DND-41 (cell line): ENCODE measurements around the gene NFATC2.

Experiments used
- ATAC-seq: fragments of 200-7000 bp; cut with Tn5 transposase; 3 replicates; pipeline ENCODE4 v1.9.1; 2021; ENCODE audit warnings: low read depth; ENCODE audit not compliant: insufficient read depth
- DNase-seq: peaks from one replicate; pipeline ENCODE4 v3.0.0-alpha.2; 2020
- H2AFZ ChIP-seq: 2 replicates; pipeline ENCODE4 v1.6.0; 2012; ENCODE audit warnings: low read depth, low read length
- H3K27ac ChIP-seq: 2 replicates; pipeline ENCODE4 v1.5.1; 2012; ENCODE audit warnings: low read length, inconsistent platforms
- H3K27me3 ChIP-seq: fragments of 200-600 bp; sonication (generic); 2 replicates; pipeline ENCODE4 v1.6.0; 2012; ENCODE audit warnings: low read length, mild to moderate bottlenecking, inconsistent platforms; ENCODE audit not compliant: insufficient read depth, poor library complexity
- H3K36me3 ChIP-seq: 2 replicates; pipeline ENCODE4 v1.5.1; 2012; ENCODE audit warnings: low read length, inconsistent platforms; ENCODE audit not compliant: insufficient read depth
- H3K4me1 ChIP-seq: 2 replicates; pipeline ENCODE4 v1.5.1; 2012; ENCODE audit warnings: mild to moderate bottlenecking, low read length; ENCODE audit not compliant: insufficient read depth
- H3K4me2 ChIP-seq: 2 replicates; pipeline ENCODE4 v1.6.0; 2012; ENCODE audit warnings: mild to moderate bottlenecking, moderate library complexity, low read length, inconsistent platforms; ENCODE audit not compliant: insufficient read depth
- H3K4me3 ChIP-seq, 2 experiments: fragments of 200-600 bp in 1 of 2; shearing (Covaris generic) in 1 of 2; 2 replicates each; pipeline ENCODE4 v1.5.1; 2012 to 2016; ENCODE audit warnings: inconsistent platforms in 2 of 2, low read length in 2 of 2, mild to moderate bottlenecking in 2 of 2, low read depth in 1 of 2, moderate library complexity in 1 of 2
- H3K79me2 ChIP-seq: 2 replicates; pipeline ENCODE4 v1.6.0; 2012; ENCODE audit warnings: low read length, inconsistent platforms; ENCODE audit not compliant: insufficient read depth
- H3K9ac ChIP-seq: 2 replicates; pipeline ENCODE4 v1.6.0; 2012; ENCODE audit warnings: low read depth, mild to moderate bottlenecking, inconsistent platforms, low read length, moderate library complexity
- H3K9me3 ChIP-seq: 2 replicates; pipeline ENCODE4 v1.5.1; 2012; ENCODE audit warnings: low read length, moderate library complexity, mild to moderate bottlenecking, inconsistent platforms; ENCODE audit not compliant: insufficient read depth, severe bottlenecking
- H4K20me1 ChIP-seq: 2 replicates; pipeline ENCODE4 v1.6.0; 2012; ENCODE audit warnings: low read length; ENCODE audit not compliant: insufficient read depth
- CTCF ChIP-seq: IDR thresholded peaks from 2 replicates; pipeline ENCODE4 v1.5.1; 2012; ENCODE audit warnings: borderline replicate concordance, low read length, moderate library complexity, mild to moderate bottlenecking; ENCODE audit not compliant: poor library complexity, severe bottlenecking; ENCODE audit errors: extremely low read depth
- EZH2 ChIP-seq: IDR thresholded peaks from 3 replicates; pipeline ENCODE4 v1.6.1; 2012; ENCODE audit warnings: borderline replicate concordance, low read depth, mild to moderate bottlenecking, moderate library complexity, low read length, inconsistent platforms; ENCODE audit not compliant: severe bottlenecking

Gene NFATC2

GRCh38 chr20:51429144-51429482 lies 113.4 kb downstream of the NFATC2 start:
- H3K4me1 ChIP-seq = no peaks in the 10 kb centered on the region
- no peak for TF ChIP-seq EZH2
- no peak for TF ChIP-seq CTCF
- no peak for ATAC-seq
- no peaks in the 10 kb centered on the region for H3K36me3 ChIP-seq
- no peak for DNase-seq
- H2AFZ ChIP-seq = no peak overlapping the region
- H3K79me2 ChIP-seq = no peaks in the 10 kb centered on the region
- no peaks in the 10 kb centered on the region for H3K9me3 ChIP-seq
- no peak overlapping the region for H3K4me2 ChIP-seq
- H3K4me3 ChIP-seq = no peak overlapping the region
- H3K27ac ChIP-seq = no peak overlapping the region
- peaks cover 7% of the 10 kb centered on the region for H3K27me3 ChIP-seq
- H4K20me1 ChIP-seq = no peaks in the 10 kb centered on the region
- no peak overlapping the region for H3K9ac ChIP-seq

GRCh38 chr20:51428401-51429143 lies 113.9 kb downstream of the NFATC2 start:
- Histone ChIP-seq H4K20me1 (no peaks in the 10 kb centered on the region), H3K4me1 (no peaks in the 10 kb centered on the region), H3K4me2 (no peak overlapping the region), H3K36me3 (no peaks in the 10 kb centered on the region), H3K79me2 (no peaks in the 10 kb centered on the region), H3K27ac (no peak overlapping the region), H3K9ac (no peak overlapping the region), H3K27me3 (peaks cover 11% of the 10 kb centered on the region), H3K9me3 (no peaks in the 10 kb centered on the region), H2AFZ (no peak overlapping the region), H3K4me3 (no peak overlapping the region)
- no peak for DNase-seq
- ATAC-seq = no peak
- TF ChIP-seq EZH2 (no peak), CTCF (no peak)

- Histone ChIP-seq H4K20me1 (no peaks in the 10 kb centered on the region), H2AFZ (no peak overlapping the region), H3K9ac (no peak overlapping the region), H3K4me3 (no peak overlapping the region), H3K4me1 (no peaks in the 10 kb centered on the region), H3K27ac (no peak overlapping the region), H3K79me2 (no peaks in the 10 kb centered on the region), H3K27me3 (peaks cover 11% of the 10 kb centered on the region), H3K4me2 (no peak overlapping the region), H3K9me3 (no peaks in the 10 kb centered on the region), H3K36me3 (no peaks in the 10 kb centered on the region)
- TF ChIP-seq EZH2 (no peak), CTCF (no peak)
- DNase-seq (no peak), ATAC-seq (no peak)
These were observed 114.7 kb downstream of the NFATC2 start for GRCh38 chr20:51427651-51428291.
